DOHH2 (cell line): Measurements from ENCODE around the gene GAA.

Experiments used
- EZH2phosphoT487 ChIP-seq: fragments of 200-600 bp; sonication (generic); IDR thresholded peaks from 2 replicates; pipeline ENCODE4 v1.6.1; 2017; ENCODE audit warnings: borderline replicate concordance, mild to moderate bottlenecking, antibody characterized with exemption, low read length, moderate library complexity, mixed read lengths
- TF ChIP-seq, protein P1 (sequence below): fragments of 200-600 bp; sonication (generic); IDR thresholded peaks from one replicate; pipeline ENCODE4 v1.5.1; 2014; ENCODE audit warnings: antibody characterized with exemption, mild to moderate bottlenecking, low read depth, low read length; ENCODE audit not compliant: poor library complexity, severe bottlenecking

DNA sequence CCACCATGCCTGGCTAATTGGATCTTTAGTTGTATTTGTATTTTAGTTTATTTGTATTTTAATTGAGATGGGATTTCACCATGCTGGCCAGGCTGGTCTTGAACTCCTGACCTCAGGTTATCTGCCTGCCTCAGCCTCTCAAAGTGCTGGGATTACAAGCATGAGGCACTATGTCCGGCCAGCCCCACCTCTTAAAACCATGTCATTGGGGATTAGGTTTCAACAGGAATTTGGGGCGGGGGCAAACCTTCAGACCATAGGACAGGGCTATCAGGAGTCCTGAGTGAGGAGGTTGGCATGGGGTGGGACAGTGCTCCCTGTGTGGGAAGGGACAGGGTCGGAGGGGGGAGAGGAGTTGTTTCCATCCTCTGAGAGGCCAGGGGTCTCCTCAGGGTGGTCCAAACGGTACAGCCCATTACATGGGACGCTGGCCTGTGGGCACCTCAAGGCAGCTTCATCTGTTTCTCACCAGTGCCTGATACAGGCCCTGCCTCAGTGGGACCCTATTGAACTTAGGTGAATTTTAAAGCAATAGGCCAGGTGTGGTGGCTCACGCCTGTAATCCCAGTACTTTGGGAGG lies 21.6 kb downstream of the GAA start:
- TF ChIP-seq, protein P1, sequence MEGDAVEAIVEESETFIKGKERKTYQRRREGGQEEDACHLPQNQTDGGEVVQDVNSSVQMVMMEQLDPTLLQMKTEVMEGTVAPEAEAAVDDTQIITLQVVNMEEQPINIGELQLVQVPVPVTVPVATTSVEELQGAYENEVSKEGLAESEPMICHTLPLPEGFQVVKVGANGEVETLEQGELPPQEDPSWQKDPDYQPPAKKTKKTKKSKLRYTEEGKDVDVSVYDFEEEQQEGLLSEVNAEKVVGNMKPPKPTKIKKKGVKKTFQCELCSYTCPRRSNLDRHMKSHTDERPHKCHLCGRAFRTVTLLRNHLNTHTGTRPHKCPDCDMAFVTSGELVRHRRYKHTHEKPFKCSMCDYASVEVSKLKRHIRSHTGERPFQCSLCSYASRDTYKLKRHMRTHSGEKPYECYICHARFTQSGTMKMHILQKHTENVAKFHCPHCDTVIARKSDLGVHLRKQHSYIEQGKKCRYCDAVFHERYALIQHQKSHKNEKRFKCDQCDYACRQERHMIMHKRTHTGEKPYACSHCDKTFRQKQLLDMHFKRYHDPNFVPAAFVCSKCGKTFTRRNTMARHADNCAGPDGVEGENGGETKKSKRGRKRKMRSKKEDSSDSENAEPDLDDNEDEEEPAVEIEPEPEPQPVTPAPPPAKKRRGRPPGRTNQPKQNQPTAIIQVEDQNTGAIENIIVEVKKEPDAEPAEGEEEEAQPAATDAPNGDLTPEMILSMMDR = no peak
- TF ChIP-seq EZH2phosphoT487 = no peak
